HG02943 (cell line): Measurements from ENCODE around the gene SRP54.
"Not testable (repeated sequence)": the region's sequence is repeated elsewhere in the genome, so short reads cannot be mapped to it uniquely, and the experiment has no call there.

Experiments used
- ATAC-seq: cut with Tn5 transposase; IDR thresholded peaks from one replicate; pipeline ENCODE4 v1.9.1; 2021; ENCODE audit warnings: mild to moderate bottlenecking, low read depth, moderate library complexity; ENCODE audit not compliant: unreplicated experiment

SRP54 gene

GRCh38 chr14:34982421-34983147 lies at the start of gene SRP54:
Gene SRP54, plus strand, starts transcription at chr14:34982992. Its CDS starts 13,718 bp downstream, at chr14:34996710.
- peak; percentile 82 for ATAC-seq

GRCh38 chr14:34933301-34933700 lies 49.5 kb upstream of the SRP54 start:
- no peak for ATAC-seq

- no peak for ATAC-seq
Observed at GRCh38 chr14:34935488-34935887, 47.3 kb upstream of the SRP54 start.

- ATAC-seq = no peak
Observed at GRCh38 chr14:34937442-34937841, 45.4 kb upstream of the SRP54 start.

GRCh38 chr14:34937876-34938275 lies 44.9 kb upstream of the SRP54 start:
- ATAC-seq = no peak

GRCh38 chr14:34943506-34943905 lies 39.3 kb upstream of the SRP54 start:
- ATAC-seq = no peak

- ATAC-seq = no peak
Observed at GRCh38 chr14:34944744-34945143, 38.0 kb upstream of the SRP54 start.

GRCh38 chr14:34946699-34947098 lies 36.1 kb upstream of the SRP54 start:
- no peak for ATAC-seq

GRCh38 chr14:34951286-34951685 lies 31.5 kb upstream of the SRP54 start:
- ATAC-seq = no peak

GRCh38 chr14:34956931-34957330 lies 25.9 kb upstream of the SRP54 start:
- ATAC-seq = no peak

GRCh38 chr14:34957771-34958286 lies 25.0 kb upstream of the SRP54 start:
- ATAC-seq = no peak

GRCh38 chr14:34962106-34962505 lies 20.7 kb upstream of the SRP54 start:
- not testable (repeated sequence) for ATAC-seq

- no peak for ATAC-seq
Observed at GRCh38 chr14:34964977-34965764, 17.6 kb upstream of the SRP54 start.

GRCh38 chr14:34965912-34966311 lies 16.9 kb upstream of the SRP54 start:
- no peak for ATAC-seq

GRCh38 chr14:34966413-34966812 lies 16.4 kb upstream of the SRP54 start:
- ATAC-seq = no peak

GRCh38 chr14:34970665-34971064 lies 12.1 kb upstream of the SRP54 start:
- no peak for ATAC-seq

- no peak for ATAC-seq
Observed at GRCh38 chr14:34971381-34971780, 11.4 kb upstream of the SRP54 start.

GRCh38 chr14:34971801-34972200 lies 11.0 kb upstream of the SRP54 start:
- no peak for ATAC-seq

GRCh38 chr14:34978444-34978843 lies 4.3 kb upstream of the SRP54 start:
- ATAC-seq = no peak

GRCh38 chr14:34980337-34980900 lies 2.4 kb upstream of the SRP54 start:
- ATAC-seq = no peak

GRCh38 chr14:34981743-34982420 lies 910 bp upstream of the SRP54 start:
- ATAC-seq = peak; percentile 8
